UCSD-AML1 (cell line): Measurements from ENCODE around the gene SNHG17.
"Not testable (repeated sequence)": the region's sequence is repeated elsewhere in the genome, so short reads cannot be mapped to it uniquely, and the experiment has no call there.

Experiments
- DNase-seq: peaks from one replicate; lab custom pipeline; 2025; ENCODE audit not compliant: unreplicated experiment; lab: John Stamatoyannopoulos, UW

The SNHG17 gene

GRCh38 chr20:38421915-38422314, 13.2 kb downstream of the SNHG17 start:
- no peak for DNase-seq

- DNase-seq = no peak
Measured at GRCh38 chr20:38420388-38421085, 14.6 kb downstream of the SNHG17 start.

- no peak for DNase-seq
Measured at GRCh38 chr20:38418509-38419204, 16.5 kb downstream of the SNHG17 start.

- DNase-seq = no peak
Measured at GRCh38 chr20:38414769-38415450, 20.2 kb downstream of the SNHG17 start.

DNA sequence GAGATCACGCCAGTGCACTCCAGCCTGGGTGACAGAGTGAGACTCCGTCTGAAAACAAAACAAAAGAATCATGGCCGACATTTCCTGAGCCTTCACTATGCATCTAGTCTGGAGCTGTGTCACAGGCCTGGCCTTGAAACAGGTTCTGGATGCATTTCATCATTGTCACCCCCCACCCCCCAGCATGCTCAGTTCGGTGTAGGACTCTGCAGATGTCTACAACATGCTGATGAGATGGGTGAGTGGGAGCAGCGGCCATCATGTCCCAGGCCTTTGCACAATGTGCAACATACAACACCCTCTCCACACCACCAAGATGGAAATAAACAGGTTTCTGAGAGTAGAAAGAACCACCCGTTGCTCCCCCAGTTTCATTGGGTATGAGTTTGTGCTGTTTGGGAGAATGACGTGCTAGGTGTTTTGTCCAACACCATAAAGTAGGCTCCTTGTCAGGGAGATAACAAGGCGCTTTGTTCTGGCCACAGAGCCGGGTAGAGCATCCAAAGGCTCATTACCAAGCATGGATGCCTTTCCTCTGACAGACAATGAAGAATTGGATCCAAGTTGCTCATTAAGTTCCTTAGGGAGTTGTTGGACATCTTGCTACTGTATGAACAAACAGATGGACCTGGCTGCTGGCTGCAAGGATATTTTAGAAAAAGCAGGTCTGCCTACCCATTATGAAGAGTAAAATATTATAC, 22.1 kb downstream of the SNHG17 start:
- no peak for DNase-seq

DNA sequence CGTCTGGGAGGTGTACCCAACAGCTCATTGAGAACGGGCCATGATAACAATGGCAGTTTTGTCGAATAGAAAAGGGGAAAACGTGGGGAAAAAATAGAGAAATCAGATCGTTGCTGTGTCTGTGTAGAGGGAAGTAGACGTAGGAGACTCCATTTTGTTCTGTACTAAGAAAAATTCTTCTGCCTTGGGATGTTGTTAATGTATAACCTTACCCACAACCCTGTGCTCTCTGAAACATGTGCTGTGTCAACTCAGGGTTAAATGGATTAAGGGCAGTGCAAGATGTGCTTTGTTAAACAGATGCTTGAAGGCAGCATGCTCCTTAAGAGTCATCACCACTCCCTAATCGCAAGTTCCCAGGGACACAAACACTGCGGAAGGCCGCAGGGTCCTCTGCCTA, 27.3 kb downstream of the SNHG17 start:
- not testable (repeated sequence) for DNase-seq

DNA sequence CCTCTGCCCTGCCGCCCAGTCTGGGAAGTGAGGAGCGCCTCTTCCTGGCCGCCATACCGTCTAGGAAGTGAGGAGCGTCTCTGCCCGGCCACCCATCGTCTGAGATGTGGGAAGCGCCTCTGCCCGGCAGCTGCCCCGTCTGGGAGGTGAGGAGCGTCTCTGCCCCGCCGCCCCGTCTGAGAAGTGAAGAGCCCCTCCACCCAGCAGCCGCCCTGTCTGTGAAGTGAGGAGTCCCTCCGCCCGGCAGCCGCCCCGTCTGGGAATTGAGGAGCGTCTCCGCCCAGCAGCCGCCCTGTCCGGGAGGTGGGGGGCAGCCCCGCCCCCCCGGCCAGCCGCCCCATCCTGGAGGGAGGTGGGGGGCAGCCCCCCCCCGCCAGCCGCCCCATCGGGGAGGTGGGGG, 27.8 kb downstream of the SNHG17 start:
- no peak for DNase-seq

- DNase-seq = no peak
Measured at GRCh38 chr20:38406476-38406875, 28.7 kb downstream of the SNHG17 start.

GRCh38 chr20:38405132-38405531, 30.0 kb downstream of the SNHG17 start:
- DNase-seq = no peak

DNA sequence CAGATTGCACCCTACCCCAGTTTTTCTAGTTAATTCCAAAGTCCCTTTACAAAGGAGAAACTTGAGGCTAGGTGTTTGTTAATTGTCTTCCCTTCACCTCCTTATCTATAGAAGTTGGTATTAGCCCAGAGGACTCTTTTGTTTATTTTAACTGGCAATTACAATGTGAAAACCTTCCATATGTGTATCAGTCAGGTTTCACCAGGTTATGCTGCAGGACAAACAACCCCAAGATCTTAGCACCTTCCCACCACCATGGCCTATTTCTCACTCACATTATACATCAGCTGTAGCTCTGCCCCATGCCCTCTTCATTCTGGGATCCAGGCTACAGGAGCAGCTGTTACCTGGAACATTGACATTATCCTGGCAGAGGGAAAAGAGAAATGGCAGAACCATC, 31.1 kb downstream of the SNHG17 start:
- DNase-seq = no peak

- no peak for DNase-seq
Measured at GRCh38 chr20:38402816-38403215, 32.3 kb downstream of the SNHG17 start.

- no peak for DNase-seq
Measured at GRCh38 chr20:38402089-38402488, 33.0 kb downstream of the SNHG17 start.

- DNase-seq = not testable (repeated sequence)
Measured at GRCh38 chr20:38395751-38396395, 39.3 kb downstream of the SNHG17 start.

- no peak for DNase-seq
Measured at GRCh38 chr20:38395165-38395564, 40.0 kb downstream of the SNHG17 start.

DNA sequence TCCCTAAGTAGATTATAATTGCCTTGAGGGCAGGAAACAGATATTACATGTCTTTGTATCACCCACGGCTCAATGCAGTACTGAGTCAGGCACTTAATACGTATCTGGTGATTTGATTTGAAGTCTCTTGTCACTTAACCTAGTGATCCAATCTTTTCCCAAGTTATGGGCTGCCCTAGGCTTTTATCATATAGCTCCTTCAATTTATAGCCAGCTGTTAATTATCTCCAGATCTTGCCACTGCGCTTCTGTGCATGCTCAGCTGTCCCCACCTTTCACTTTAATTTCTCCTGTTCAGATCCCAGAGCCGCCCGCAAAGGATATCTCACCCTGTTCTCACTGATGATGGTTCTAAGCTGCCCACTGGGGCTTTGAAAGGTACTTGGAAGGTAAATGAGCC, 41.9 kb downstream of the SNHG17 start:
- DNase-seq = no peak

GRCh38 chr20:38392356-38392755, 42.8 kb downstream of the SNHG17 start:
- DNase-seq = no peak

GRCh38 chr20:38387953-38388352, 47.2 kb downstream of the SNHG17 start:
- DNase-seq = no peak

DNA sequence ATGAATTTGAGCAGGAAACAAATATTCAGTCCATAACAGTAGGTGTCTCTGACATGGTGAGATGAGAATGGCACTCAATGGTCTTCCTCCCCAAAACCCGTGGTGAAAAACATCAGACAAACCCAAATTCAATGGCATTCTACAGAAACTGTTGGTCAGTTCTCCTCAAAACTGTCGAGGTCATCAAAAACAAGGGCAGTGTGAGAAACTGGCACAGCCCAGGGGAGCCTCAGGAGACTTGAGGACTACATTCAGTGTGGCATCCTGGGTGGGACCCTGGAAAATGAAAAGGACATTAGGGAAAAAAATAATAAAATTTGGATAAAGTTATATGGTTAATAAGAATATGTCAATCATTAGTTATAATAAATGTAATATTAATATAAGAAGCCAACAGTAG, 48.3 kb downstream of the SNHG17 start:
- DNase-seq = no peak

GRCh38 chr20:38386004-38386403, 49.1 kb downstream of the SNHG17 start:
- DNase-seq = no peak

DNA sequence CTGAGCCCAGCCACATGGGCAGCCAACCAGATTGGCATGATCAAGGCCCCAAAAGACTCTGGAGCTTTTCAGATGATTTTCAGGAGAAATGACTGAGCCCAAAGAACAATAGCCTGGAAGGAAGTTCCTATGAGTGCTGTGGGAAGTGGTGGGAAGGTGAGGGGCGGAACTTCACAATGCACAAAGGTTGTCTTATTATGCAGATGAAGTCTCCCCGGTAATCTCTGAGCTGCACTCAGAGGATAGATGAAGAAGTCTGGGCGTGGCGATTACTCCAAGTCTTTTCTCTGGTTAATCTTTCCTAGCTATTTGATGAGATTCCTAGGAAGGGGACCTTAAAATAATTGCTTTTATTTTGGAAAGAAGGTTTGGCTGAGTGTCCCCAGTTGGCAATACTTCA, 52.0 kb downstream of the SNHG17 start:
- no peak for DNase-seq

DNA sequence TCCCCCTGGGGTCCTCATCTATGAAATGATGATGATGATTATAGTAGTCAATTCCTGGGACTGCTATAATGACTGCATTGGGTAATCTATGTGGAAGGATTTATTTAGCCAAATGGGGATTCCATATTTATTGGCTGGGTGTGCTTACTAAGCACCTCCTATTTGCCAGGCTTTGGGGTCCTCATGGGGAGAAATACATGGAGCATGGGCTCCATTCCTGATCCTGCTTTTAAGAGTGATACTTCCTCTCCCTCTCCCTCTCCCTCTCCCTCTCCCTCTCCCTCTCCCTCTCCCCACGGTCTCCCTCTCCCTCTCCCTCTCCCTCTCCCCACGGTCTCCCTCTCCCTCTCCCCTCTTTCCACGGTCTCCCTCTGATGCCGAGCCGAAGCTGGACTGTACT, 57.3 kb downstream of the SNHG17 start:
- DNase-seq = not testable (repeated sequence)
